CD1c-positive myeloid dendritic cell (primary cell): ENCODE measurements around the gene KLF17.

Experiments used
- DNase-seq: peaks from one replicate; pipeline ENCODE4 v3.0.0-alpha.2; 2016; ENCODE audit errors: extremely low spot score

KLF17 gene

DNA sequence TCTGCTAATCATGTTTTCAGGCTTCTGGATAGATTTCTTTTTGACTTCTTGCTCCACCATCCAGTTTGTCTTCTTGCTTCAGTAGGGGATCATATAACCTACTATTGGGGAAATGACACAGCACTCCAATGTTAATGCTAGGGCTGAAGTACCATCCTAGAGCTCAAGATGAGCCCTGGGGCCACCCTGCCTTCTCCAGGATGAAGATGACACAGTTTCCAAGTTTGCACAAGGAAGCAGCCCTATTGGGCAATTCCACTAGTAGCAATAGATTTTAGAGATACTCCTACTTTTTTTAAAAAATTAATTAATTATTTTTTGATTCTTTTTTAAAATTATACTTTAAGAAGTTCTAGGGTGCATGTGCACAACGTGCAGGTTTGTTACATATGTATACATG, 34.1 kb downstream of the KLF17 start:
- no peak for DNase-seq

DNA sequence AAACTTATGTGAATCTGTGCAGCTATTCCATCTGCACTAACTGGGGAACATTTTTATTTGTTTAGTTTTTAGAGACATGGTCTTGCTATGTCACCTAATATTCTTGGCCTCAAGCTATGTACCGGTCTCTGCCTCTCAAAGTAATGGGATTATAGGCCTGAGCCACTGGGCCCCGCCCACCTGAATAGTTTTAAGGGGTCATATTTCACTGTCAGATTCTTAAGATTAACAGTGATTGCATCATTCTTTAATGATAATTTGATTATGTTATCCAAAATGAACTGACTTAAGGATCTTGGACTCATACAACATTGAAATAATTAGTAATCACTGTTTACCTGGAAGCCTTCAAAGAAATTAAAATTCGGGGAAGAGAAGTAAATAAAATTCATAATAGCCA, 35.4 kb downstream of the KLF17 start:
- no peak for DNase-seq

DNA sequence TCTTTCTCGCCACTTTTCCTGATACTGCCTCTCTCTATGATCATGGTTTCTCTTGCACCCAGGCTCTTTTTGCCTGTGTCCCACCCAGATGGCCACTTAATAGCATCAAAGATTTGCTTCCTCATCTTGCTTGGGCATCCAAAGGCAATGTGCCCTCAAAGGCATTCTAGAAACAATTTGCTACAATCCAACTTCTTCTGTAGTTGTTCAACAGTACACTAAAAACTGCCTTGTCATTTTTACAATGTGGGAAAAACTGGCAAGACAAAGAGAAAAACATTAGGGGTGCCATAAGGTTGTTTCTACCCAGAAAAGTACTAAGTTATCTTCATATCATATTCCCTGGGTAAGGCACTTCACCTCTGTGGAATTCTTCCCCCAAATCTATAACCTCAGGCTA, 39.3 kb downstream of the KLF17 start:
- DNase-seq: no peak

DNA sequence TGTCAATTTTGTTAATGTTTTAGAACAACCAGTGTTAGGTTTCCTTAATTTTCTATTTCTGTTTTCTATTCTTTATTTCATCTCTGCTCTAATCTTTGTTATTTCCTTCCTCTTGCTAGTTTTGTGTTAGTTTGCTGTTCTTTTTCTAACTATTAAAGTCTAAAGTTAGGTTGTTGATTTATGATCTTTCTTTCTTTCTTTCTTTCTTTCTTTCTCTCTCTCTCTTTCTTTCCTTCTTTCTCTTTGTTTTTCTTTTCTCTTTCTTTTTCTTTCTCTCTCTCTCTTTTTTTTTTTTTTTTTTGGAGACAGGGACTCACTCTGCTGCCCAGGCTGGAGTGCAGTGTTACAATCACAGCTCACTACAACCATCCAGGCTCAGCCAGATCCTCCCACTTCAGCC, 40.2 kb downstream of the KLF17 start:
- no peak for DNase-seq

DNA sequence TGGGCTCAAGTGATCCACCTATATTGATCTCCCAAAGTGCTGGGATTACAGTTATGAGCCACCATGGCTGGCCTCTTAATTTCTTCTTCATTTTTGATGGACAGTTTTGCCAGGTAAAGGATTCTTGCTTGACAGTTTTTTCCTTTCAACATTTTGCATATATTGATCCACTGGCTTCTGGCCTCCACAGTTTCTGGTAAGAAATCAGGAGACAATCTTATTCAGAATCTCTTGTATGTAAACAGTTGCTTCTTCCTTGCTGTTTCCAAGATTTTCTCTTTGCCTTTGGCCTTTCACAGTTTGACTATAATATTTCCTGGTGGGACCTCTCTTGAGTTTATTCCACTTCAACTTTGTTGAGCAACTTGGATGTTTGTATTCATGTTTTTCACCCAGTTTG, 42.9 kb downstream of the KLF17 start:
- DNase-seq: no peak

DNA sequence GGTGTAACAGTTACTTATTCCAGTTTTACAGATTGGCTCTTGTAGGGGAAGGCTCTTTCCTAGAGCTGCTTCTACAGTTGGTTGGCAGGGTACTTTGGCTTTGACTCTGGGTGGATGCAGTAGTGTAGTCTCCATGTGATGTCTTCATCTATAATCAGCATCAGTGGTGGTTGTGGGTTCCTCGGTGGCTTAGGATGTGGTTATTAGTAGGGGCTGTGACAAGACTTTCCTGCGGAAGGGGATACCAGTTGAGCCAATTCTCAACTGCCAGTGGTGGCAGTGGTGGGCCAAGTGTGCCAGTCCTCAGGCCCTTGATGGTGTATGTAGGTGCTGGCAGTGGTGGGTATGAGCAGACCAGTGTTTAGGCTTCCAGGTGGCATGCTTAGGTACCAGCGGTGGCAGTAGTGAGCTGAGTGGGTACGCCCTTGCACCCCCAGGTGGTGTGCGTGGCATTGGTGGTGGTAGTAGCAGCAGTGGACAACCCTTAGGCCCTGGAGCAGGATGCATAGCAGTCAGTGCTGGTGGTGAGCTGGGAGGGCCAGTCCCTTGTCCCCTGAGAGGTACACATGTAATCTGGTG, 50.0 kb downstream of the KLF17 start:
- DNase-seq: no peak

DNA sequence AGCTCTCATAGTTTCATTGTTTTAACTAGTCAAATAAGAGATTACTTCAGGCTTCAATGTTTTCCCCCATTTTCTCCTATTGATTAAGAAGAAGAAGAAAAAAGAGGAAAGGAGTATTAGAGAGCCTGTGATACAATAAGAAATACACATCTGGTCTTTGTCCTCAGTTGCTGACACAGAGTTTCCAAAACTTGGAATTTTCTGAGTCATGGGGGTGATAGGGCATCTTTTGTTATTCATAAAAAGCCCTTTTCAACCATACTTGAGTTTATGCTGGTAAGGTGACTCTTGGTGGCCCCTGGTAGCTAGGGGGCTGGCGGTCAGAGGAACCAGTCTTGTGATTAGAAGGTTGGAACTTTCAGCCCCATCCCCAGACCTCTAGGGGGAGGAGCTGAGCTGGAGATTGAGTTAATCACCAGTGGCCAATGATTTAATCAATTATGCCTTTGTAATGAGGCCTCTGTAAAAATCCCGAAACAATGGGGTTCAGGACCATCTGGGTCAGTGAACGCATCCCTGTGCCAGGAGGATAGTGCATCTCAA, 51.7 kb downstream of the KLF17 start:
- no peak for DNase-seq

DNA sequence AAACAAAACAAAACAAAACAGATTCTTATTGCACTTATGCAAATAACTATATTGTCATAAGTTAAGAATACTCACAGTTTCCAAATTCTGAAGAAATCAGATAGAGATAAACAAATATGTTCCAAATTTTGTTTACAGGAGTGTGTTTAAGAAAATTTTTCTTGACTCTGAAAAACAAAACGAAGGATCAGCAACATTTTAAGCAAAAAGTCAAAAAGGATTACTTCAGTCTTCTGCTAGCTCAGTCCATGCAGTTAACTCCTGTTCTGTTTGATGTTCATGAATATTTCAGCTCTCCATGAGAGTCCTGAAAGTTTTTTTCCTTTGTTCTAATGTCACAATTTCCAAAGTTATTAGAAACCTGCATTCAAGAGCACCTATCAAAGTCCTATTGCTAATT, 56.0 kb downstream of the KLF17 start:
- no peak for DNase-seq
